ENCODE measurements around the gene ACTN1. TPM values are rescaled to one million over a fixed set of nuclear protein-coding genes. Genes with fewer than 3 reads are reported as not detected.
A peak's percentile ranks its signal among the peaks of the same experiment; 100 is the strongest.

ACTN1 gene
- total and polyA plus RNA-seq, 11 donors = 48.4 to 252 (median 104) TPM

- Histone ChIP-seq H3K27me3 (no peaks in the 10 kb centered on the region), H3K27ac (peak overlapping the region in 6 of 12 donors; percentile 16 to 98 (median 82)), H3K4me1 (peaks cover 23 to 100% (median 95%) of the 10 kb centered on the region in 12 donors), H3K9me3 (no peaks in the 10 kb centered on the region), H3K4me3 (no peak overlapping the region), H3K36me3 (no peaks in the 10 kb centered on the region)
- 92 to 97% (median 97%) methylated on average over 4 of the region's 4 CpGs for WGBS, 4 donors
- intact Hi-C loops (cut with DNase I) = no loop called here
- ATAC-seq = no peak
- peak in 2 of 5 donors; percentile 13 to 25 for DNase-seq
- TF ChIP-seq, protein P1, sequence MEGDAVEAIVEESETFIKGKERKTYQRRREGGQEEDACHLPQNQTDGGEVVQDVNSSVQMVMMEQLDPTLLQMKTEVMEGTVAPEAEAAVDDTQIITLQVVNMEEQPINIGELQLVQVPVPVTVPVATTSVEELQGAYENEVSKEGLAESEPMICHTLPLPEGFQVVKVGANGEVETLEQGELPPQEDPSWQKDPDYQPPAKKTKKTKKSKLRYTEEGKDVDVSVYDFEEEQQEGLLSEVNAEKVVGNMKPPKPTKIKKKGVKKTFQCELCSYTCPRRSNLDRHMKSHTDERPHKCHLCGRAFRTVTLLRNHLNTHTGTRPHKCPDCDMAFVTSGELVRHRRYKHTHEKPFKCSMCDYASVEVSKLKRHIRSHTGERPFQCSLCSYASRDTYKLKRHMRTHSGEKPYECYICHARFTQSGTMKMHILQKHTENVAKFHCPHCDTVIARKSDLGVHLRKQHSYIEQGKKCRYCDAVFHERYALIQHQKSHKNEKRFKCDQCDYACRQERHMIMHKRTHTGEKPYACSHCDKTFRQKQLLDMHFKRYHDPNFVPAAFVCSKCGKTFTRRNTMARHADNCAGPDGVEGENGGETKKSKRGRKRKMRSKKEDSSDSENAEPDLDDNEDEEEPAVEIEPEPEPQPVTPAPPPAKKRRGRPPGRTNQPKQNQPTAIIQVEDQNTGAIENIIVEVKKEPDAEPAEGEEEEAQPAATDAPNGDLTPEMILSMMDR (IDR thresholded peaks at IDR 0.05) = no peak
- TF ChIP-seq POLR2A (IDR thresholded peaks at IDR 0.05) = no peak
Measured at GRCh38 chr14:68946489-68946822, 32.6 kb downstream of the ACTN1 start.

GRCh38 chr14:68945585-68946488 lies 33.3 kb downstream of the ACTN1 start:
- H3K27me3 ChIP-seq = no peaks in the 10 kb centered on the region
- DNase-seq (peak in 2 of 5 donors; percentile 10 to 20), ATAC-seq (no peak)
- 80 to 87% (median 85%) methylated on average over 9 to 11 of the region's 11 CpGs for WGBS, 4 donors
- TF ChIP-seq POLR2A (IDR thresholded peaks at IDR 0.05) = no peak
- H3K27ac ChIP-seq = peak overlapping the region in 5 of 12 donors; percentile 16 to 98 (median 87)
- intact Hi-C loops (cut with DNase I) = no loop called here
- H3K36me3 ChIP-seq = no peaks in the 10 kb centered on the region
- H3K4me1 ChIP-seq = peaks cover 20 to 100% (median 95%) of the 10 kb centered on the region in 12 donors
- no peaks in the 10 kb centered on the region for H3K9me3 ChIP-seq
- H3K4me3 ChIP-seq = no peak overlapping the region

GRCh38 chr14:68945190-68945584 lies 33.9 kb downstream of the ACTN1 start:
- no peak overlapping the region for H3K4me3 ChIP-seq
- H3K27me3 ChIP-seq = no peaks in the 10 kb centered on the region
- H3K36me3 ChIP-seq = no peaks in the 10 kb centered on the region
- TF ChIP-seq, protein P1 (IDR thresholded peaks at IDR 0.05) = no peak
- no peak for TF ChIP-seq POLR2A (IDR thresholded peaks at IDR 0.05)
- H3K27ac ChIP-seq = peak overlapping the region in 4 of 12 donors; percentile 15 to 98 (median 88)
- H3K9me3 ChIP-seq = no peaks in the 10 kb centered on the region
- ATAC-seq (no peak), DNase-seq (peak in 1 of 5 donors; percentile 17)
- intact Hi-C loops (cut with DNase I) = no loop called here
- WGBS, 4 donors = 61 to 78% (median 67%) methylated on average over 4 of the region's 4 CpGs
- H3K4me1 ChIP-seq = peaks cover 20 to 100% (median 97%) of the 10 kb centered on the region in 12 donors

- H3K27me3 ChIP-seq = no peaks in the 10 kb centered on the region
- H3K36me3 ChIP-seq = no peaks in the 10 kb centered on the region
- DNase-seq = peak in 1 of 5 donors; percentile 11
- H3K27ac ChIP-seq = peak overlapping the region in 6 of 12 donors; percentile 16 to 98 (median 60)
- H3K9me3 ChIP-seq = no peaks in the 10 kb centered on the region
- H3K4me3 ChIP-seq = no peak overlapping the region
- intact Hi-C loops (cut with DNase I) = loop anchor here in 2 of 10 donors (5.0 kb wide), 1 partner anchor 33 kb away; the partner anchor contains the start of gene ACTN1 (in 2 of the 2)
- peaks cover 24 to 100% (median 98%) of the 10 kb centered on the region in 12 donors for H3K4me1 ChIP-seq
- WGBS, 4 donors = 70 to 88% (median 76%) methylated on average over 4 to 6 of the region's 6 CpGs
- TF ChIP-seq POLR2A (IDR thresholded peaks at IDR 0.05) = no peak
- TF ChIP-seq, protein P1 (IDR thresholded peaks at IDR 0.05) = no peak
- no peak for ATAC-seq
Measured at GRCh38 chr14:68944162-68944561, 34.9 kb downstream of the ACTN1 start.
